ENCODE data around the gene ASB1. TPM values are rescaled to one million over a fixed set of nuclear protein-coding genes. Genes with fewer than 3 reads are reported as not detected.

ASB1 gene
- total RNA-seq, 2 experiments from 2014 or later, result 40.2 to 47.0 TPM

- H3K4me1 Mint-ChIP-seq, result no peaks in the 10 kb centered on the region
- H3K36me3 Mint-ChIP-seq, result peaks cover 2% of the 10 kb centered on the region
- no peak overlapping the region for H3K27ac Mint-ChIP-seq
- no peak for DNase-seq
- no peak overlapping the region for H3K4me3 Mint-ChIP-seq
- no peaks in the 10 kb centered on the region for H3K27me3 Mint-ChIP-seq
- peaks cover 14% of the 10 kb centered on the region for H3K9me3 Mint-ChIP-seq
Measured at GRCh38 chr2:238479847-238480246, 53.1 kb downstream of the ASB1 start.

DNA sequence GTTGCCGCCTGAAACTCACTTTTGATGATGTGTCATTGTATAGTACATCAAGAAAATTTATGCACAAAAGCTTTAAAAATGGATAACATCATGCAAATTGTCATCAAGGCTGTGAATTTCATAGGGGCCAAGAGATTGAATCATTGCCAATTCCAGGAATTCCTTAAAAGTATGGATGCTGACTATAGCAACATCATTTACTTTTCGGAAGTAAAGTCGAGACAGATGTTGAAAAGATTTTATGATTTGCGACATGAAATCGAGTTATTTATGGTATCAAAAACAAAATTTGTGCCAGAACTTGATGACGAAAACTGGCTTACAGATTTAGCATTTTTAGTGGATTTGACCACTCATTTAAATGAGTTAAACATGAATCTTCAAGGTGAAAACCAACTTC, 56.3 kb downstream of the ASB1 start:
- DNase-seq, result no peak
- Mint-ChIP-seq H3K27ac (no peak overlapping the region), H3K27me3 (no peaks in the 10 kb centered on the region), H3K9me3 (peaks cover 14% of the 10 kb centered on the region), H3K36me3 (peaks cover 2% of the 10 kb centered on the region), H3K4me3 (no peak overlapping the region), H3K4me1 (no peaks in the 10 kb centered on the region)

DNA sequence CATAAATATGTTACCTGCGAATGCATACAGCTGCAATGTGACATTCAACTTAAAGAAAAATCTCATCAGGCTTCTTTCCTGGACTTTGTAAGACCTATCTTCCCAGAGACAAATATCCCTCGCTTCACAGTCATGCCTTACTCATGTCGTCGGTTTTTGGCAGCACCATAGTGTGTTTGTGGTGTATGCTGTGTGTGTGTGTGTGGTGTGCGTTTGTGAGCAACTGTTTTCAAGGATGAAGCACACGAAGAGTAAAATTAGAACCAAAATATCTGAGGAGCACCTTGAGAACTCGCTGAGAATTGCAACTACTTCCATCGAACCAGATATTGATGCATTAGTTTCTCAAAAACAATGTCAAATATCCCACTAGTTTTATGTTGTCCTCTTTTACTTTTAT, 56.9 kb downstream of the ASB1 start:
- DNase-seq, result no peak
- Mint-ChIP-seq H3K36me3 (peaks cover 2% of the 10 kb centered on the region), H3K27ac (no peak overlapping the region), H3K9me3 (peaks cover 12% of the 10 kb centered on the region), H3K4me3 (no peak overlapping the region), H3K27me3 (no peaks in the 10 kb centered on the region), H3K4me1 (no peaks in the 10 kb centered on the region)

GRCh38 chr2:238484522-238485452, 58.1 kb downstream of the ASB1 start:
- peaks cover 8% of the 10 kb centered on the region for H3K9me3 Mint-ChIP-seq
- no peak for DNase-seq
- peaks cover 2% of the 10 kb centered on the region for H3K36me3 Mint-ChIP-seq
- no peaks in the 10 kb centered on the region for H3K4me1 Mint-ChIP-seq
- no peak overlapping the region for H3K27ac Mint-ChIP-seq
- H3K27me3 Mint-ChIP-seq, result no peaks in the 10 kb centered on the region
- H3K4me3 Mint-ChIP-seq, result no peak overlapping the region

- Mint-ChIP-seq H3K27me3 (no peaks in the 10 kb centered on the region), H3K36me3 (no peaks in the 10 kb centered on the region), H3K27ac (no peak overlapping the region), H3K4me1 (no peaks in the 10 kb centered on the region), H3K4me3 (no peak overlapping the region), H3K9me3 (no peaks in the 10 kb centered on the region)
- no peak for DNase-seq
Measured at GRCh38 chr2:238486123-238486848, 59.6 kb downstream of the ASB1 start.

DNA sequence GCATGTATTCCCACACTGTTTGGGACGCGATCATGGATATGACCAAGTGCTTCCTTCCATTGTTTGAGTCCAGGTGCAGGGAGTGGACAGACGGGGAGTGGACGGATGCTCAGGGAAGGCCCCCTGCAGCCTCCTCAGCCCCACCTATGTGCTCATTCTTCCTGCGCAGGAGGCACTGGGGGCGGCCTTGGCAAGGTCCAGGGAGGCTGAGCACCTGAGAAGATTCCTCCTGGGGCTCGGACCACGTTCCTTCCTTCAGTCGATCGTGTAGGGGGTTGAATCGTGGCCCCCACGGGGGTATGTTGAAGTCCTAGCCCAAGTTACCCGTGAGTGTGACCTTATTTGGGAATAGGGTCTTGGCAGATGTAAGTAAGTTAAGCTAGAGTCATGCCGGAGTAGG, 60.4 kb downstream of the ASB1 start:
- no peaks in the 10 kb centered on the region for H3K36me3 Mint-ChIP-seq
- DNase-seq, result no peak
- H3K4me1 Mint-ChIP-seq, result peaks cover 1% of the 10 kb centered on the region
- H3K27ac Mint-ChIP-seq, result no peak overlapping the region
- no peaks in the 10 kb centered on the region for H3K27me3 Mint-ChIP-seq
- no peak overlapping the region for H3K4me3 Mint-ChIP-seq
- H3K9me3 Mint-ChIP-seq, result no peaks in the 10 kb centered on the region

- no peak overlapping the region for H3K4me3 Mint-ChIP-seq
- H3K27ac Mint-ChIP-seq, result no peak overlapping the region
- H3K4me1 Mint-ChIP-seq, result peaks cover 4% of the 10 kb centered on the region
- no peak for DNase-seq
- no peaks in the 10 kb centered on the region for H3K36me3 Mint-ChIP-seq
- no peaks in the 10 kb centered on the region for H3K9me3 Mint-ChIP-seq
- no peaks in the 10 kb centered on the region for H3K27me3 Mint-ChIP-seq
Measured at GRCh38 chr2:238487652-238488346, 61.1 kb downstream of the ASB1 start.

- no peak for DNase-seq
- peaks cover 10% of the 10 kb centered on the region for H3K4me1 Mint-ChIP-seq
- H3K36me3 Mint-ChIP-seq, result no peaks in the 10 kb centered on the region
- no peaks in the 10 kb centered on the region for H3K27me3 Mint-ChIP-seq
- no peak overlapping the region for H3K4me3 Mint-ChIP-seq
- no peak overlapping the region for H3K27ac Mint-ChIP-seq
- H3K9me3 Mint-ChIP-seq, result no peaks in the 10 kb centered on the region
Measured at GRCh38 chr2:238488347-238488826, 61.7 kb downstream of the ASB1 start.

DNA sequence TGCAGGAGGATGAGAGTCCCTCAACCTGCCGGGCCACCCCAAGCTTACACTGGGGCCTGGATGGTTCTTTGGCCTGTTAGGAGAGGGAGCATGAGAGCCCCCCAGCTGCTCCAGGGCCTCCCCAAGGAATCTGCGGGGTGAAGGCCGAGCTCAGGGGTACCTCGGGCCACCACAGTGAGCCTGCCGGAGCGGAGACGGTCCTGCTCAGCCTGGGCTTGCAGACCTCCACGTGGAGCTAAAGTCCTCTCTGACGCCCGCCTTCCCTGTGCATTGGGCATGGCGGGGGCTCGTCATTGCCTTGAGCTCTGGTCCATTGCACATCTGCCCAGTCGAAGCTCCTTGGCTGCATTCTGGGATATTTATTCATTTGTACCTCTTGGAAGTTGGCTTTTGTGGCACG, 62.7 kb downstream of the ASB1 start:
- DNase-seq, result no peak
- Mint-ChIP-seq H3K9me3 (no peaks in the 10 kb centered on the region), H3K4me3 (no peak overlapping the region), H3K4me1 (peaks cover 21% of the 10 kb centered on the region), H3K27me3 (no peaks in the 10 kb centered on the region), H3K27ac (no peak overlapping the region), H3K36me3 (no peaks in the 10 kb centered on the region)

DNA sequence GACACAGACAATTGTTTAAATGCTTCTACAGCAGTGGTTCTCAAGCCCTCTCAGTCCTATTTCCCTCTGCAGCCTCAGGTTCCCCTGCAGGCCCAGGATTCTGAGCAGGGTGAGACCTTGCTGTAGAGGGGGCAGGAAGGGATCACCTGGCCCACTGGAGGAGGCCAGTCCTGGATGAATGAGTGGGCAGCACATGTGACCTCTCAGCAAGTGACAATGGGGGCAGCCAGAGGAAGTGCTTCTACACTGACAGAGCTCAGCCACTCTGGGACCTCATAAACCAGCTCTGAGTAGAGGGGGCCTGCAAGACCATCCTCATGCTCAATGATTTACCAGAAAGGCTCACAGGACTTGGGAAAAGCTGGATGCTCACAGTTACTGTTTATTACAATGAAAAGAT, 63.2 kb downstream of the ASB1 start:
- Mint-ChIP-seq H3K4me1 (peaks cover 25% of the 10 kb centered on the region), H3K27me3 (no peaks in the 10 kb centered on the region), H3K36me3 (no peaks in the 10 kb centered on the region), H3K27ac (no peak overlapping the region), H3K4me3 (no peak overlapping the region), H3K9me3 (no peaks in the 10 kb centered on the region)
- DNase-seq, result no peak

DNA sequence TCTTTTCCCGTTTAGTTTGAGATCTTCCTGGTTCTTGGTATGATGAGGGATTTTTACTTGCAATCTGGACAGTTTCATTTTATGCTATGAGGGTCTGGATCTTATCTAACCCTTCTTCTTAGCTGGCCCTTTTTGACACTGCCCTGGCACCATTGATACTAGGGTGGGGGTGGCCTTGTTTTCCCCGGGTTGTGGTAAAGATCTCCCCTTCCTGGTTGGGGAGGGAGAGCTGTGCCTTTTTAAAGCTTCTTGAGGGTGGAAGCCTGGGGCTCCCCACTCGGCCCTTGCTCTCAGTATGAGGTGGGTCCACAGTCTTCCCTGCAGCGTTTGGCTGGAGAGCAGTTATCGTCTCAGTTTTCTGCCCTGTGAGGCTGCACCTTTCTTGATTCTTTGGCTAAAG, 66.1 kb downstream of the ASB1 start:
- H3K4me1 Mint-ChIP-seq, result peaks cover 28% of the 10 kb centered on the region
- H3K9me3 Mint-ChIP-seq, result no peaks in the 10 kb centered on the region
- H3K27me3 Mint-ChIP-seq, result no peaks in the 10 kb centered on the region
- no peak overlapping the region for H3K4me3 Mint-ChIP-seq
- H3K27ac Mint-ChIP-seq, result peak overlapping the region; percentile 18
- no peaks in the 10 kb centered on the region for H3K36me3 Mint-ChIP-seq
- DNase-seq, result no peak

- Mint-ChIP-seq H3K4me3 (peak overlapping the region; percentile 29), H3K27me3 (no peaks in the 10 kb centered on the region), H3K36me3 (no peaks in the 10 kb centered on the region), H3K27ac (peak overlapping the region; percentile 53), H3K4me1 (peaks cover 28% of the 10 kb centered on the region), H3K9me3 (no peaks in the 10 kb centered on the region)
- no peak for DNase-seq
Measured at GRCh38 chr2:238493411-238493810, 66.7 kb downstream of the ASB1 start.

DNA sequence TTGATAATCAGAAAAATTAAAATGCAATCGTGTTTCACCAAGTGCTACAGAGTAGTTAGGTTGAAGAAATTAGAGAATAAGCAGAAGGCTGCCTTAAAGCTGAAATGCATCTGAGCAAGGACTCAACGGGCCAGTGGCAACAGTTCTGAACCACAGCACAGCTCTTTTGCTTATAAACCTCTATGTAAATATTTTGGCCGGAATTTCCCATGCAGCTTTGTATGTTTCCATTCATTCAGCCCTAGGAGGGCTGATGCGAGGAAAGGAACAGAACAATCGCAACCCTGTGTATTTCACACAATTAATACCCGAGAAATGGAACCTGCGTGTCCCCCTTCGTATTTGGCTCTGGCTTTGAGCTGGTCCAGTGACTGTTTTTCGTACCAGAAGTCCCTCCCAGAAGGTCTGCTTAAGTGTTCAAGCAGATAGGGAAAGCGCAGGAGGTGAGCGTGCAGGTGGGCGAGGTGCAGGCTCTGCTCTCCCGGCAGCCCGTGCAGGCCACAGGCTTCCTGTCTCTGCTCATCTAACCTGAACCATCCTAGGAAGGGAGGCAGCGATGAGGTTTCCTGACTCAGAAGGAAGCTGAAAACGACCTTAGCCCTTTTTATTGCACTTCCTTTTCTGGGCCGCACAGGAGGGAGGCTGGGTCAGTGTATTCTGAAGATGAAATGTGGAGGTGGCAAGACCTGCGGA, 67.3 kb downstream of the ASB1 start:
- Mint-ChIP-seq H3K36me3 (no peaks in the 10 kb centered on the region), H3K4me3 (peak overlapping the region; percentile 19), H3K27ac (peak overlapping the region; percentile 82), H3K9me3 (no peaks in the 10 kb centered on the region), H3K27me3 (no peaks in the 10 kb centered on the region), H3K4me1 (peaks cover 28% of the 10 kb centered on the region)
- peak; percentile 55 for DNase-seq

- Mint-ChIP-seq H3K4me3 (peak overlapping the region; percentile 19), H3K4me1 (peaks cover 28% of the 10 kb centered on the region), H3K27ac (peak overlapping the region; percentile 82), H3K9me3 (no peaks in the 10 kb centered on the region), H3K36me3 (no peaks in the 10 kb centered on the region), H3K27me3 (no peaks in the 10 kb centered on the region)
- DNase-seq, result no peak
Measured at GRCh38 chr2:238494573-238494961, 67.8 kb downstream of the ASB1 start.

All from activated naive CD8-positive, alpha-beta T cell treated with anti-CD3 and anti-CD28 coated beads for 36 hours (primary cell).